Liver (tissue), 9 donors: ENCODE measurements around the gene SYCP3. TPM values are rescaled to one million over a fixed set of nuclear protein-coding genes. Genes with fewer than 3 reads are reported as not detected.

Source experiments
- DNase-seq: peaks from one replicate; pipeline ENCODE4 v3.0.0-alpha.2; 2017; ENCODE audit warnings: low spot score
- H3K27ac ChIP-seq, 2 donors: one replicate each; pipeline ENCODE4 v1.7.0; 2013; ENCODE audit warnings: inconsistent platforms in 2 of 2, low read length in 2 of 2, control low read depth in 1 of 2, low read depth in 1 of 2, mild to moderate bottlenecking in 1 of 2
- H3K27me3 ChIP-seq, 4 donors: one replicate each; pipeline versions ENCODE4 v1.6.1 to v1.7.0; 2013; ENCODE audit warnings: low read length in 3 of 4, inconsistent platforms in 1 of 4, mild to moderate bottlenecking in 1 of 4, moderate library complexity in 1 of 4; ENCODE audit not compliant: control insufficient read depth in 4 of 4, insufficient read depth in 4 of 4
- H3K36me3 ChIP-seq, 4 donors: one replicate each; pipeline versions ENCODE4 v1.6.1 to v1.7.0; 2013; ENCODE audit warnings: low read length in 3 of 4, mild to moderate bottlenecking in 3 of 4, low read depth in 1 of 4, moderate library complexity in 1 of 4; ENCODE audit not compliant: control insufficient read depth in 4 of 4, insufficient read depth in 3 of 4
- H3K4me1 ChIP-seq, 4 donors: one replicate each; pipeline versions ENCODE4 v1.6.1 to v1.7.0; 2013; ENCODE audit warnings: low read length in 3 of 4, mild to moderate bottlenecking in 3 of 4, moderate library complexity in 1 of 4; ENCODE audit not compliant: control insufficient read depth in 4 of 4, insufficient read depth in 4 of 4
- H3K4me3 ChIP-seq, 3 donors: one replicate each; pipeline versions ENCODE4 v1.6.1 to v1.7.0; 2013; ENCODE audit warnings: low read length in 3 of 3, control low read depth in 1 of 3, low read depth in 1 of 3, mild to moderate bottlenecking in 1 of 3
- H3K9ac ChIP-seq, 2 donors: one replicate each; pipeline ENCODE4 v1.7.0; 2013; ENCODE audit warnings: low read length in 2 of 2, mild to moderate bottlenecking in 2 of 2, moderate library complexity in 2 of 2, control low read depth in 1 of 2, low read depth in 1 of 2
- H3K9me3 ChIP-seq, 4 donors: one replicate each; pipeline versions ENCODE4 v1.6.1 to v1.7.0; 2013; ENCODE audit warnings: low read length in 3 of 4; ENCODE audit not compliant: control insufficient read depth in 4 of 4
- FOXA1 ChIP-seq: IDR thresholded peaks from 2 replicates; pipeline ENCODE4 v1.6.1; 2016; ENCODE audit warnings: antibody characterized with exemption
- FOXA2 ChIP-seq: IDR thresholded peaks from 2 replicates; pipeline ENCODE4 v1.6.1; 2016; ENCODE audit warnings: antibody characterized with exemption
- GABPA ChIP-seq, 2 donors: IDR thresholded peaks in 1 of 2; conservative IDR thresholded peaks in 1 of 2; 2 replicates each; pipeline ENCODE4 v1.6.1; 2016; ENCODE audit warnings: antibody characterized with exemption in 2 of 2, mild to moderate bottlenecking in 1 of 2, moderate library complexity in 1 of 2
- HNF4A ChIP-seq, 2 donors: conservative IDR thresholded peaks; 2 replicates each; pipeline ENCODE4 v1.6.1; 2016; ENCODE audit warnings: antibody characterized with exemption in 2 of 2, mild to moderate bottlenecking in 2 of 2
- HNF4G ChIP-seq: IDR thresholded peaks from 2 replicates; pipeline ENCODE4 v1.6.1; 2016; ENCODE audit warnings: antibody characterized with exemption
- JUND ChIP-seq, 2 donors: IDR thresholded peaks; 2 replicates each; pipeline ENCODE4 v1.6.1; 2016; ENCODE audit warnings: antibody characterized with exemption in 2 of 2
- NR2F2 ChIP-seq: IDR thresholded peaks from 2 replicates; pipeline ENCODE4 v1.6.1; 2016; ENCODE audit warnings: antibody characterized with exemption
- RAD21 ChIP-seq, 2 donors: IDR thresholded peaks; 2 replicates each; pipeline ENCODE4 v1.6.1; 2016; ENCODE audit warnings: antibody characterized with exemption in 2 of 2, mild to moderate bottlenecking in 2 of 2
- REST ChIP-seq: IDR thresholded peaks from 2 replicates; pipeline ENCODE4 v1.6.1; 2016; ENCODE audit warnings: antibody characterized with exemption, mild to moderate bottlenecking
- SP1 ChIP-seq: IDR thresholded peaks from 2 replicates; pipeline ENCODE4 v1.6.1; 2018; ENCODE audit warnings: antibody characterized with exemption, mild to moderate bottlenecking
- TAF1 ChIP-seq: conservative IDR thresholded peaks from 2 replicates; pipeline ENCODE4 v1.6.1; 2016; ENCODE audit warnings: antibody characterized with exemption, mild to moderate bottlenecking
- YY1 ChIP-seq: IDR thresholded peaks from 2 replicates; pipeline ENCODE4 v1.6.1; 2016; ENCODE audit warnings: antibody characterized with exemption, mild to moderate bottlenecking
- ZBTB33 ChIP-seq: IDR thresholded peaks from 2 replicates; pipeline ENCODE4 v1.6.1; 2016; ENCODE audit warnings: antibody characterized with exemption
- WGBS: extraction: QIAGEN DNeasy Blood & Tissue Kit; methylation state at CpG from one replicate; pipeline ENCODE4 v1.1.7; 2013; 5-methylcytosine and 5-hydroxymethylcytosine counted together
- polyA plus RNA-seq, 2 donors: library from polyadenylated mRNA; stranded (reverse) in 1 of 2; unstranded in 1 of 2; fragments of 200-250 nt in 1 of 2; fragments of >200 nt in 1 of 2; fragmentation: Nextera tagmentation in 1 of 2; extraction: Ambion mirVana in 1 of 2; gene quantifications; one replicate each; pipeline versions ENCODE4 v1.2.1 to v1.2.3, GENCODE V29; 2013 to 2015
- total RNA-seq, 2 donors: library from RNA; depleted of rRNA; stranded (reverse); fragments of >200 nt; gene quantifications; one replicate each; pipeline ENCODE4 v1.2.3, GENCODE V29; 2014
- TF ChIP-seq, protein P1 (sequence below): fragments of 150-350 bp; IDR thresholded peaks from 2 replicates; pipeline ENCODE4 v1.5.1; 2017; ENCODE audit warnings: improper control_type of control experiment, low read depth, low read length; ENCODE audit not compliant: missing input control
- TF ChIP-seq, protein P2 (sequence below): IDR thresholded peaks from 2 replicates; pipeline ENCODE4 v1.6.1; 2016; ENCODE audit warnings: antibody characterized with exemption
- TF ChIP-seq, protein P3 (sequence below): IDR thresholded peaks from 2 replicates; pipeline ENCODE4 v1.6.1; 2016; ENCODE audit warnings: antibody characterized with exemption
- donor health status: healthy.
- donor health status: healthy.
- donor health status: healthy.
- donor health status: healthy.
- donor health status: healthy.

SYCP3 gene
- total and polyA plus RNA-seq, 4 donors, result 0.17 to 3.0 TPM; not detected in 2

DNA sequence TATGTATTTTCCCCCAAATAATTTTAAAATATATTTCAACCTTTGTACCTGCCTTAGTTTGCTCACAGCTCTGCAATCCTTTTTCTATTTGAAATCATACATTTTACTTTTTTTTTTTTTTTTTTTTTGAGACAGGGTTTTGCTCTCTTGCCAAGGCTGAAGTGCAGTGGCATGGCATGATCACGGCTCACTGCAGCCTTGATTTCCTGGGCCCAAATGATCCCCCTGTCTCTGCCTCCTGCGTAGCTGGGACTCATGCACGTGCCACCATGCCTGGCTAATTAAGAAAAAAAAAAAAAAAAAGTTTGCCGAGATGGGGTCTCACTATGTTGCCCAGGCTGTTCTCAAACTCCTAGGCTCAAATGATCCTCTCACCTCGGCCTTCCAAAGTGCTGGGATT, 1.3 kb upstream of the SYCP3 start:
- Histone ChIP-seq H3K9ac (no peak overlapping the region), H3K4me3 (no peak overlapping the region), H3K9me3 (no peaks in the 10 kb centered on the region), H3K27me3 (no peaks in the 10 kb centered on the region), H3K27ac (no peak overlapping the region), H3K4me1 (no peaks in the 10 kb centered on the region), H3K36me3 (peaks cover 7 to 47% (median 20%) of the 10 kb centered on the region in 4 donors)
- no peak for DNase-seq
- TF ChIP-seq REST (no peak), RAD21 (IDR thresholded peaks at IDR 0.05) (no peak), HNF4G (no peak), NR2F2 (no peak), JUND (IDR thresholded peaks at IDR 0.05) (no peak), FOXA1 (no peak), YY1 (no peak), ZBTB33 (no peak), GABPA (IDR thresholded peaks at IDR 0.05 in 1 of 2, conservative IDR thresholded peaks at IDR 0.05 in 1 of 2) (no peak), FOXA2 (no peak)
- TF ChIP-seq, protein P1, sequence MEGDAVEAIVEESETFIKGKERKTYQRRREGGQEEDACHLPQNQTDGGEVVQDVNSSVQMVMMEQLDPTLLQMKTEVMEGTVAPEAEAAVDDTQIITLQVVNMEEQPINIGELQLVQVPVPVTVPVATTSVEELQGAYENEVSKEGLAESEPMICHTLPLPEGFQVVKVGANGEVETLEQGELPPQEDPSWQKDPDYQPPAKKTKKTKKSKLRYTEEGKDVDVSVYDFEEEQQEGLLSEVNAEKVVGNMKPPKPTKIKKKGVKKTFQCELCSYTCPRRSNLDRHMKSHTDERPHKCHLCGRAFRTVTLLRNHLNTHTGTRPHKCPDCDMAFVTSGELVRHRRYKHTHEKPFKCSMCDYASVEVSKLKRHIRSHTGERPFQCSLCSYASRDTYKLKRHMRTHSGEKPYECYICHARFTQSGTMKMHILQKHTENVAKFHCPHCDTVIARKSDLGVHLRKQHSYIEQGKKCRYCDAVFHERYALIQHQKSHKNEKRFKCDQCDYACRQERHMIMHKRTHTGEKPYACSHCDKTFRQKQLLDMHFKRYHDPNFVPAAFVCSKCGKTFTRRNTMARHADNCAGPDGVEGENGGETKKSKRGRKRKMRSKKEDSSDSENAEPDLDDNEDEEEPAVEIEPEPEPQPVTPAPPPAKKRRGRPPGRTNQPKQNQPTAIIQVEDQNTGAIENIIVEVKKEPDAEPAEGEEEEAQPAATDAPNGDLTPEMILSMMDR, result no peak
- TF ChIP-seq, protein P2, sequence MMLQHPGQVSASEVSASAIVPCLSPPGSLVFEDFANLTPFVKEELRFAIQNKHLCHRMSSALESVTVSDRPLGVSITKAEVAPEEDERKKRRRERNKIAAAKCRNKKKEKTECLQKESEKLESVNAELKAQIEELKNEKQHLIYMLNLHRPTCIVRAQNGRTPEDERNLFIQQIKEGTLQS, result no peak
- TF ChIP-seq, protein P3, sequence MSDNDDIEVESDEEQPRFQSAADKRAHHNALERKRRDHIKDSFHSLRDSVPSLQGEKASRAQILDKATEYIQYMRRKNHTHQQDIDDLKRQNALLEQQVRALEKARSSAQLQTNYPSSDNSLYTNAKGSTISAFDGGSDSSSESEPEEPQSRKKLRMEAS, result no peak
- 97% methylated on average over 5 of the region's 5 CpGs for WGBS

DNA sequence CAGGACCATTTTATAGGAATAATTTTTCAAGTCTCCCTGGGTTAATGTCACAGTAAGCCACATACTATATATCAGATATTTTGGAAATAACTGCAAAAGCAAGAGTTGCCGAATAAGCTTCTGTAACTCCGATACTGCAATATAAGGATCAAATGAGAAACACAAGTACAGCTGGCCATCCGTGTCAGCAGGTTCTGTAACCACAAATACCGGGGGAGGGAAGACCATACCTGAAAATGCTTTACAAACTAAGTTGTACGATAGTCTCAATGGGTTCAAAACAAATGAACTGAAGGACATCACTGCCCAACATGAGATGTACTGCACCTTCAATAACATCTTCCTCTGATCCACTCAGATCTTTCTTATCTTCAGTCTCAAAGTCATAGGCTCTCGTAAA, 1.8 kb downstream of the SYCP3 start:
- Histone ChIP-seq H3K4me1 (peaks cover 0 to 4% (median 2%) of the 10 kb centered on the region in 4 donors), H3K27me3 (no peaks in the 10 kb centered on the region), H3K36me3 (peaks cover 8 to 28% (median 9%) of the 10 kb centered on the region in 4 donors), H3K4me3 (no peak overlapping the region), H3K27ac (no peak overlapping the region), H3K9me3 (no peaks in the 10 kb centered on the region), H3K9ac (no peak overlapping the region)
- WGBS, result 95% methylated on average over 6 of the region's 6 CpGs
- no peak for DNase-seq
- TF ChIP-seq FOXA2 (no peak), REST (no peak), HNF4A (conservative IDR thresholded peaks at IDR 0.05) (no peak), ZBTB33 (no peak), SP1 (no peak), FOXA1 (no peak), JUND (IDR thresholded peaks at IDR 0.05) (no peak), NR2F2 (no peak), TAF1 (no peak), RAD21 (IDR thresholded peaks at IDR 0.05) (no peak)
- TF ChIP-seq, protein P3, result no peak
